AG08395 (cell line): Measurements from ENCODE around the gene RAB1B.
A peak's percentile ranks its signal among the peaks of the same experiment; 100 is the strongest.

Experiments
- DNase-seq: peaks from one replicate; pipeline ENCODE4 v3.0.0; 2012; ENCODE audit warnings: mixed read lengths, low spot score

RAB1B gene

GRCh38 chr11:66268244-66268951 is at the start of gene RAB1B:
RAB1B (plus strand) TSS chr11:66268639; CDS start chr11:66268680, 41 bp downstream.
- peak; percentile 100 for DNase-seq

GRCh38 chr11:66218846-66219620 is 49.4 kb upstream of the RAB1B start:
- DNase-seq = no peak

- no peak for DNase-seq
Observed at GRCh38 chr11:66219846-66220565, 48.4 kb upstream of the RAB1B start.

- no peak for DNase-seq
Observed at GRCh38 chr11:66220566-66220935, 47.9 kb upstream of the RAB1B start.

- no peak for DNase-seq
Observed at GRCh38 chr11:66221012-66221411, 47.4 kb upstream of the RAB1B start.

GRCh38 chr11:66221726-66222236 is 46.7 kb upstream of the RAB1B start:
- DNase-seq = no peak

GRCh38 chr11:66222358-66223149 is 45.9 kb upstream of the RAB1B start:
- DNase-seq = peak; percentile 93

GRCh38 chr11:66224226-66224855 is 44.1 kb upstream of the RAB1B start:
- no peak for DNase-seq

- DNase-seq = no peak
Observed at GRCh38 chr11:66225066-66225465, 43.4 kb upstream of the RAB1B start.

- no peak for DNase-seq
Observed at GRCh38 chr11:66226101-66226500, 42.3 kb upstream of the RAB1B start.

- no peak for DNase-seq
Observed at GRCh38 chr11:66227700-66228099, 40.7 kb upstream of the RAB1B start.

GRCh38 chr11:66228521-66228920 is 39.9 kb upstream of the RAB1B start:
- DNase-seq = no peak

GRCh38 chr11:66230156-66230555 is 38.3 kb upstream of the RAB1B start:
- no peak for DNase-seq

GRCh38 chr11:66230978-66231377 is 37.5 kb upstream of the RAB1B start:
- no peak for DNase-seq

GRCh38 chr11:66231561-66231960 is 36.9 kb upstream of the RAB1B start:
- DNase-seq = no peak

GRCh38 chr11:66232769-66233168 is 35.7 kb upstream of the RAB1B start:
- no peak for DNase-seq

- DNase-seq = no peak
Observed at GRCh38 chr11:66233301-66233700, 35.1 kb upstream of the RAB1B start.

GRCh38 chr11:66235141-66235540 is 33.3 kb upstream of the RAB1B start:
- no peak for DNase-seq

GRCh38 chr11:66237867-66238266 is 30.6 kb upstream of the RAB1B start:
- DNase-seq = no peak

GRCh38 chr11:66238786-66239413 is 29.5 kb upstream of the RAB1B start:
- no peak for DNase-seq

- no peak for DNase-seq
Observed at GRCh38 chr11:66239511-66239910, 28.9 kb upstream of the RAB1B start.
